Peyer's patch (tissue), 4 donors: ENCODE data around the gene SLC6A11. TPM values are rescaled to one million over a fixed set of nuclear protein-coding genes. Genes with fewer than 3 reads are reported as not detected.

Source experiments
- DNase-seq, 3 donors: peaks; one replicate each; pipeline ENCODE4 v3.0.0-alpha.2; 2017 to 2019
- H3K27ac ChIP-seq, 4 donors: fragments of 200-600 bp; sonication (generic); one replicate each; pipeline ENCODE4 v1.5.1; 2016 to 2019
- H3K27me3 ChIP-seq, 2 donors: fragments of 200-600 bp; sonication (generic); one replicate each; pipeline ENCODE4 v1.5.1; 2019
- H3K36me3 ChIP-seq, 3 donors: fragments of 200-600 bp; sonication (generic); one replicate each; pipeline ENCODE4 v1.5.1; 2016 to 2019
- H3K4me1 ChIP-seq, 4 donors: fragments of 200-600 bp; sonication (generic); one replicate each; pipeline ENCODE4 v1.5.1; 2016 to 2019
- H3K4me3 ChIP-seq, 4 donors: fragments of 200-600 bp; sonication (generic); 1 replicate in 3 of 4; 2 replicates in 1 of 4; pipeline ENCODE4 v1.5.1; 2016 to 2019; ENCODE audit warnings: mild to moderate bottlenecking in 1 of 4
- H3K9me3 ChIP-seq, 4 donors: fragments of 200-600 bp; sonication (generic); one replicate each; pipeline ENCODE4 v1.5.1; 2016 to 2019; ENCODE audit warnings: mild to moderate bottlenecking in 1 of 4
- POLR2A ChIP-seq, 2 donors: fragments of 450-650 bp; IDR thresholded peaks; one replicate each; pipeline ENCODE4 v1.5.1; 2017; ENCODE audit warnings: antibody characterized with exemption in 2 of 2, mild to moderate bottlenecking in 2 of 2, moderate library complexity in 2 of 2
- total RNA-seq, 4 donors: library from RNA; depleted of rRNA; stranded (reverse); fragments of >200 nt; gene quantifications; one replicate each; pipeline ENCODE4 v1.1.0, GENCODE V29; 2016
- TF ChIP-seq, protein P1 (sequence below), 6 experiments: fragments of 450-650 bp in 4 of 6; fragments of 200-600 bp in 2 of 6; sonication (generic) in 1 of 6; IDR thresholded peaks; one replicate each; pipeline ENCODE4 v1.5.1; 2017 to 2019; ENCODE audit warnings: antibody characterized with exemption in 6 of 6, mild to moderate bottlenecking in 3 of 6, moderate library complexity in 1 of 6

SLC6A11 gene
- total RNA-seq, 4 donors from 2014 or later, result not detected

- no peak overlapping the region for H3K4me3 ChIP-seq
- TF ChIP-seq POLR2A (IDR thresholded peaks at IDR 0.05), result no peak
- TF ChIP-seq, protein P1, sequence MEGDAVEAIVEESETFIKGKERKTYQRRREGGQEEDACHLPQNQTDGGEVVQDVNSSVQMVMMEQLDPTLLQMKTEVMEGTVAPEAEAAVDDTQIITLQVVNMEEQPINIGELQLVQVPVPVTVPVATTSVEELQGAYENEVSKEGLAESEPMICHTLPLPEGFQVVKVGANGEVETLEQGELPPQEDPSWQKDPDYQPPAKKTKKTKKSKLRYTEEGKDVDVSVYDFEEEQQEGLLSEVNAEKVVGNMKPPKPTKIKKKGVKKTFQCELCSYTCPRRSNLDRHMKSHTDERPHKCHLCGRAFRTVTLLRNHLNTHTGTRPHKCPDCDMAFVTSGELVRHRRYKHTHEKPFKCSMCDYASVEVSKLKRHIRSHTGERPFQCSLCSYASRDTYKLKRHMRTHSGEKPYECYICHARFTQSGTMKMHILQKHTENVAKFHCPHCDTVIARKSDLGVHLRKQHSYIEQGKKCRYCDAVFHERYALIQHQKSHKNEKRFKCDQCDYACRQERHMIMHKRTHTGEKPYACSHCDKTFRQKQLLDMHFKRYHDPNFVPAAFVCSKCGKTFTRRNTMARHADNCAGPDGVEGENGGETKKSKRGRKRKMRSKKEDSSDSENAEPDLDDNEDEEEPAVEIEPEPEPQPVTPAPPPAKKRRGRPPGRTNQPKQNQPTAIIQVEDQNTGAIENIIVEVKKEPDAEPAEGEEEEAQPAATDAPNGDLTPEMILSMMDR (IDR thresholded peaks at IDR 0.05), result no peak
- peaks cover 0 to 4% of the 10 kb centered on the region in 2 donors for H3K27me3 ChIP-seq
- DNase-seq, result no peak
- H3K27ac ChIP-seq, result no peak overlapping the region
- H3K4me1 ChIP-seq, result no peaks in the 10 kb centered on the region
- H3K36me3 ChIP-seq, result no peaks in the 10 kb centered on the region
- H3K9me3 ChIP-seq, result no peaks in the 10 kb centered on the region
Observed at GRCh38 chr3:10817506-10817905, 1.5 kb downstream of the SLC6A11 start.

GRCh38 chr3:10822055-10822454, 6.0 kb downstream of the SLC6A11 start:
- no peak for DNase-seq
- Histone ChIP-seq H3K27ac (no peak overlapping the region), H3K4me1 (no peaks in the 10 kb centered on the region), H3K4me3 (no peak overlapping the region), H3K36me3 (no peaks in the 10 kb centered on the region), H3K27me3 (no peaks in the 10 kb centered on the region), H3K9me3 (no peaks in the 10 kb centered on the region)
- TF ChIP-seq, protein P1 (IDR thresholded peaks at IDR 0.05), result no peak
- TF ChIP-seq POLR2A (IDR thresholded peaks at IDR 0.05), result no peak

DNA sequence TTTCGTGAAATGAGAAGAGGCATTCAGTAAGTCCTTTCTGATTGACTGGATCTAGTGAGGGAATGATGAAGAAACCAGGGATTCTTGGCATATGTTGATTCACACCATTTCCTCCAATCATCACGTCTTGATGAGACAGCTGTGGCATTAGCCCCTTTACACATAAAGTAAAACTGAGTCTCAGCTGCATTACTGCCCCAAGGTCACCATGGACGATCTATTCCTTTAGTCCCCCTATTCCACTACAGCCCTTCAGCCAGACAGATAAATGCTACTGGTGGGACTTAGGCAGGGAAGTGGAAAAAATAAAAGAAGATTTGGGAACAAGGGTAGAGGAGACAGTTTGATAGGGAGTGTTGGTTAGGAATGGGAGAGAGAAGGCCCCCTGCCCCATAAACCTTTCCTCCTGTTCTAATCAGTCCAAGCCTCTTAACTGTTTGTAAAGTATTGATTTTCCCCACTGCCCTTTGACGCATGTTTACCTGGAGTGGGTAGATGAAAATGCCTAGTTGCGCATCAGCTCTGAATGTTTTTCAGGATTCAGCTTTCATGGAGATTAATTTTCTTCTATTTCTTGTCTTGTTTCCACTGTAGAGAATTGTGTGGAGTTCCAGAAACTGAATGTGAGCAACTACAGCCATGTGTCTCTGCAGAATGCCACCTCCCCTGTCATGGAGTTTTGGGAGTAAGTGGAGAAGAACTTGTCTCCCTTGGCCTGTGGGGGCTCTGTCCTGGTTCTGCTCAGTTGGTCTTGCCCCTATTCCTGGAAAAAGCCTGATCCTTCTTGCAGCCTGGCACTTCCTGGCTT, 6.9 kb downstream of the SLC6A11 start:
- Histone ChIP-seq H3K9me3 (no peaks in the 10 kb centered on the region), H3K4me3 (no peak overlapping the region), H3K36me3 (no peaks in the 10 kb centered on the region), H3K27ac (no peak overlapping the region), H3K4me1 (no peaks in the 10 kb centered on the region), H3K27me3 (no peaks in the 10 kb centered on the region)
- TF ChIP-seq, protein P1 (IDR thresholded peaks at IDR 0.05), result no peak
- TF ChIP-seq POLR2A (IDR thresholded peaks at IDR 0.05), result no peak
- DNase-seq, result no peak

DNA sequence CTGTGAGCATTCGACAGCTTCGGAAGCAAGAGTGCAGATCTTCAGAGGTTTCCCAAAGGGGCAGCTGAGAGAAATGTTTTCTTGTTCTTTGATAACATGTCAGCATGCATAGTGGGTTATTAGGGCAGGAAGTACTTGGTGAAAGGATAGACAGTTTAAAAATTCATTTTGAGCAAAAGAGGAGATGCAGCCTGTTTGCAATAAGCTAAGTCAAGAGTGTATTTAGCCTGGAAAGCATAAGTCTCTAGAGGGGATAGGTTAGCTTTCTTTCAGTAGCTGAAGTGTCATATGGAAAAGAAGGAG, 7.4 kb downstream of the SLC6A11 start:
- H3K27me3 ChIP-seq, result no peaks in the 10 kb centered on the region
- no peak overlapping the region for H3K27ac ChIP-seq
- H3K4me3 ChIP-seq, result no peak overlapping the region
- H3K9me3 ChIP-seq, result no peaks in the 10 kb centered on the region
- no peaks in the 10 kb centered on the region for H3K36me3 ChIP-seq
- DNase-seq, result no peak
- H3K4me1 ChIP-seq, result no peaks in the 10 kb centered on the region
- TF ChIP-seq POLR2A (IDR thresholded peaks at IDR 0.05), result no peak
- TF ChIP-seq, protein P1 (IDR thresholded peaks at IDR 0.05), result no peak

DNA sequence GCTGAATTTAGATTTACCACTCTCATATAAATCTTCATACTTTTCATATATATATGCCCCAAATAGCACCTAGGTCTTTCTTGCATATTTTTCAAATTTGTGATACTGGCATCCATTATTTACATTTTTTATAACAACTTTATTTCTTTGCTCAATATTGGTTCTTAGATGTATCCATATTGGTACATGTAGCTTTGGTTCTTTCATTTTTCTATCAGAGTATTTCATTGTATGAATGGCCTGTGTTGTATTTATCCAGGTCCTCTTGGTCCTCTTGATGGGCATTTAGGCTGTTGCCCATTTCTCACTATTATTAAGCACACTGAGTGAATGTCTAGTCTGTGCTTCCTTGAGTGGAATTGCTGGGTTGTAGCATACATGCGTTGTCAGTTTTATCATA, 8.4 kb downstream of the SLC6A11 start:
- Histone ChIP-seq H3K4me3 (no peak overlapping the region), H3K36me3 (no peaks in the 10 kb centered on the region), H3K4me1 (no peaks in the 10 kb centered on the region), H3K27me3 (no peaks in the 10 kb centered on the region), H3K27ac (no peak overlapping the region), H3K9me3 (no peaks in the 10 kb centered on the region)
- TF ChIP-seq POLR2A (IDR thresholded peaks at IDR 0.05), result no peak
- TF ChIP-seq, protein P1 (IDR thresholded peaks at IDR 0.05), result no peak
- DNase-seq, result no peak
